Neural cell (in vitro differentiated cells): ENCODE data around the gene CHTF18. TPM values are rescaled to one million over a fixed set of nuclear protein-coding genes. Genes with fewer than 3 reads are reported as not detected.

Source experiments
- H2AFZ ChIP-seq: fragments of 200-600, 300-800 bp; sonication (generic), shearing (Covaris generic); 2 replicates; pipeline ENCODE4 v1.6.0; 2014; ENCODE audit warnings: low read depth, mild to moderate bottlenecking, antibody characterized with exemption, low read length, moderate library complexity
- H3F3A ChIP-seq: fragments of 200-600 bp; shearing (Covaris generic); 2 replicates; pipeline ENCODE4 v1.6.1; 2016; ENCODE audit warnings: mild to moderate bottlenecking, moderate library complexity, mixed read lengths, antibody characterized with exemption, low read length; ENCODE audit not compliant: insufficient read depth, poor library complexity, severe bottlenecking
- H3K27ac ChIP-seq: fragments of 200-600, 300-800 bp; sonication (generic), shearing (Covaris generic); 2 replicates; pipeline ENCODE4 v1.5.1; 2014; ENCODE audit warnings: mild to moderate bottlenecking, low read length, moderate library complexity
- H3K27me3 ChIP-seq: fragments of 300-800, 200-600 bp; sonication (generic), shearing (Covaris generic); 2 replicates; pipeline ENCODE4 v1.6.0; 2014; ENCODE audit warnings: mild to moderate bottlenecking, low read depth, low read length, moderate library complexity; ENCODE audit not compliant: insufficient read depth
- H3K36me3 ChIP-seq: fragments of 300-800, 200-600 bp; sonication (generic), shearing (Covaris generic); 2 replicates; pipeline ENCODE4 v1.5.1; 2014; ENCODE audit warnings: mild to moderate bottlenecking, antibody characterized with exemption, low read length, moderate library complexity; ENCODE audit not compliant: insufficient read depth
- H3K4me2 ChIP-seq: fragments of 300-800, 200-600 bp; sonication (generic), shearing (Covaris generic); 2 replicates; pipeline ENCODE4 v1.6.0; 2014; ENCODE audit warnings: mild to moderate bottlenecking, low read length
- H3K4me3 ChIP-seq: fragments of 300-800, 200-600 bp; sonication (generic), shearing (Covaris generic); 2 replicates; pipeline ENCODE4 v1.5.1; 2014; ENCODE audit warnings: mild to moderate bottlenecking, low read length, moderate library complexity
- H3K79me2 ChIP-seq: fragments of 200-600 bp; shearing (Covaris generic); replicated peaks from 2 replicates; pipeline ENCODE4 v1.6.0; 2014; ENCODE audit warnings: mild to moderate bottlenecking, low read length, moderate library complexity; ENCODE audit not compliant: insufficient read depth
- H3K9ac ChIP-seq: fragments of 300-800, 200-600 bp; sonication (generic), shearing (Covaris generic); 2 replicates; pipeline ENCODE4 v1.6.1; 2016; ENCODE audit warnings: mild to moderate bottlenecking, low read length, mixed read lengths
- H3K9me2 ChIP-seq: fragments of 200-600 bp; shearing (Covaris generic); 2 replicates; pipeline ENCODE4 v1.6.1; 2016; ENCODE audit warnings: mild to moderate bottlenecking, low read length, mixed read lengths; ENCODE audit not compliant: insufficient read depth
- H3K9me3 ChIP-seq: fragments of 200-600, 300-800 bp; sonication (generic), shearing (Covaris generic); 2 replicates; pipeline ENCODE4 v1.6.1; 2016; ENCODE audit warnings: mild to moderate bottlenecking, mixed run types, low read length, moderate library complexity, mixed read lengths
- H4K20me1 ChIP-seq: fragments of 200-600 bp; shearing (Covaris generic); 2 replicates; pipeline ENCODE4 v1.6.1; 2016; ENCODE audit warnings: mild to moderate bottlenecking, mixed run types; ENCODE audit not compliant: insufficient read depth
- CTCF ChIP-seq: fragments of 450-650 bp; IDR thresholded peaks from 2 replicates; pipeline ENCODE4 v1.5.1; 2014; ENCODE audit warnings: antibody characterized with exemption, mild to moderate bottlenecking, moderate library complexity; ENCODE audit not compliant: poor library complexity, severe bottlenecking
- EP300 ChIP-seq: fragments of 450-650 bp; conservative IDR thresholded peaks from 2 replicates; pipeline ENCODE4 v1.6.1; 2014; ENCODE audit warnings: antibody characterized with exemption, mild to moderate bottlenecking, moderate library complexity; ENCODE audit not compliant: poor library complexity, severe bottlenecking
- EZH2 ChIP-seq: fragments of 200-600, 300-800 bp; shearing (Covaris generic), sonication (generic); IDR thresholded peaks from 2 replicates; pipeline ENCODE4 v1.6.1; 2014; ENCODE audit warnings: antibody characterized with exemption, low read length, borderline replicate concordance, mild to moderate bottlenecking; ENCODE audit not compliant: insufficient read depth, poor library complexity, severe bottlenecking
- MXI1 ChIP-seq: fragments of 450-650 bp; conservative IDR thresholded peaks from 2 replicates; pipeline ENCODE4 v1.6.1; 2014; ENCODE audit warnings: antibody characterized with exemption, mild to moderate bottlenecking; ENCODE audit not compliant: poor library complexity, severe bottlenecking
- POLR2AphosphoS5 ChIP-seq: IDR thresholded peaks from 2 replicates; pipeline ENCODE4 v1.6.1; 2012
- RAD21 ChIP-seq: fragments of 450-650 bp; conservative IDR thresholded peaks from 2 replicates; pipeline ENCODE4 v1.6.1; 2014; ENCODE audit warnings: antibody characterized with exemption, mild to moderate bottlenecking, moderate library complexity
- REST ChIP-seq: IDR thresholded peaks from 2 replicates; pipeline ENCODE4 v1.6.1; 2012; ENCODE audit warnings: borderline replicate concordance
- SMC3 ChIP-seq: fragments of 450-650 bp; conservative IDR thresholded peaks from 2 replicates; pipeline ENCODE4 v1.6.1; 2014; ENCODE audit warnings: antibody characterized with exemption, mild to moderate bottlenecking, moderate library complexity; ENCODE audit not compliant: poor library complexity
- TAF1 ChIP-seq: IDR thresholded peaks from 2 replicates; pipeline ENCODE4 v1.6.1; 2012; ENCODE audit warnings: low read depth
- polyA plus RNA-seq: library from polyadenylated mRNA; depleted of rRNA; stranded (reverse); fragments of >200 nt; gene quantifications from 2 replicates; pipeline ENCODE4 v1.2.3, GENCODE V29; 2014

The CHTF18 gene
- polyA plus RNA-seq, 1 donor from 2014 or later, result 31.2 TPM

- H3K27ac ChIP-seq, result no peak overlapping the region
- H3K9me2 ChIP-seq, result no peaks in the 10 kb centered on the region
- H4K20me1 ChIP-seq, result no peaks in the 10 kb centered on the region
- H3F3A ChIP-seq, result no peaks in the 10 kb centered on the region
- H3K79me2 ChIP-seq, result no peaks in the 10 kb centered on the region
- no peaks in the 10 kb centered on the region for H3K36me3 ChIP-seq
- H3K4me2 ChIP-seq, result no peak overlapping the region
- peaks cover 6% of the 10 kb centered on the region for H3K9me3 ChIP-seq
- no peaks in the 10 kb centered on the region for H3K27me3 ChIP-seq
- no peak overlapping the region for H3K4me3 ChIP-seq
- no peak overlapping the region for H2AFZ ChIP-seq
- no peak overlapping the region for H3K9ac ChIP-seq
- no peak for TF ChIP-seq RAD21
- TF ChIP-seq SMC3, result no peak
- no peak for TF ChIP-seq REST
- no peak for TF ChIP-seq CTCF
- no peak for TF ChIP-seq POLR2AphosphoS5
- TF ChIP-seq EZH2, result no peak
- TF ChIP-seq EP300, result no peak
- TF ChIP-seq TAF1, result no peak
- no peak for TF ChIP-seq MXI1
These were observed 52.4 kb downstream of the CHTF18 start for GRCh38 chr16:840561-841454.

GRCh38 chr16:841455-842060 lies 53.1 kb downstream of the CHTF18 start:
- Histone ChIP-seq H3K27me3 (no peaks in the 10 kb centered on the region), H3K9me2 (no peaks in the 10 kb centered on the region), H3K9ac (no peak overlapping the region), H4K20me1 (no peaks in the 10 kb centered on the region), H3K27ac (no peak overlapping the region), H3K79me2 (no peaks in the 10 kb centered on the region), H3K4me3 (no peak overlapping the region), H3K9me3 (no peaks in the 10 kb centered on the region), H3F3A (no peaks in the 10 kb centered on the region), H2AFZ (no peak overlapping the region), H3K36me3 (no peaks in the 10 kb centered on the region), H3K4me2 (no peak overlapping the region)
- TF ChIP-seq EZH2 (no peak), REST (no peak), SMC3 (no peak), RAD21 (no peak)
